HepG2 (cell line): ENCODE measurements around the gene ANO4. TPM values are rescaled to one million over a fixed set of nuclear protein-coding genes. Genes with fewer than 3 reads are reported as not detected.

Source experiments
- ATAC-seq: fragments of 200-7000 bp; cut with Tn5 transposase; 3 replicates; pipeline ENCODE4 v1.9.1; 2020; ENCODE audit warnings: mild to moderate bottlenecking, moderate library complexity
- BruUV-seq: library from RNA; stranded (reverse); fragments of 400-500 nt; replicated peaks from 2 replicates; lab custom pipeline; 2021; lab: Mats Ljungman, UMichigan
- CTCF ChIA-PET: fragments of 300-600 bp; formaldehyde crosslinking; extraction: SDS; loops from one replicate; lab custom pipeline; 2021; ENCODE audit warnings: low total read pairs, inconsistent platforms, low intra/inter-chr PET ratio; lab: Yijun Ruan, JAX
- POLR2A ChIA-PET: fragments of 350-600 bp; sonication (Branson Sonifier 250); formaldehyde crosslinking; loops from one replicate; lab custom pipeline; 2020; ENCODE audit warnings: antibody characterized with exemption, inconsistent platforms; lab: Yijun Ruan, JAX
- DNase-seq: peaks from one replicate; pipeline ENCODE4 v3.0.0-alpha.2; 2015; ENCODE audit warnings: low spot score
- FAIRE-seq: peaks from 3 replicates; lab custom pipeline; 2011; peaks lifted over from hg19 to GRCh38; lab: Jason Lieb, UNC
- H2AFZ ChIP-seq: one replicate; pipeline ENCODE4 v1.6.1; 2011; ENCODE audit warnings: low read length, inconsistent platforms
- H3K27ac ChIP-seq: fragments of 300-600 bp; 3 replicates; pipeline ENCODE4 v1.8.0; 2011; ENCODE audit warnings: mixed run types, mild to moderate bottlenecking, mixed read lengths, low read length, inconsistent platforms; ENCODE audit not compliant: insufficient read depth; ENCODE audit errors: extremely low read length
- H3K27me3 ChIP-seq, 2 experiments: fragments of 200-600 bp in 1 of 2; 2 replicates in 1 of 2; 3 replicates in 1 of 2; pipeline versions ENCODE4 v1.6.0 to v1.8.0; 2011; ENCODE audit warnings: low read length in 2 of 2, mild to moderate bottlenecking in 2 of 2, moderate library complexity in 2 of 2, inconsistent platforms in 1 of 2; ENCODE audit not compliant: insufficient read depth in 2 of 2, control insufficient read depth in 1 of 2
- H3K36me3 ChIP-seq, 2 experiments: fragments of 200-600 bp in 1 of 2; replicated peaks in 1 of 2; 2 replicates in 1 of 2; 3 replicates in 1 of 2; pipeline versions ENCODE4 v1.5.1 to v1.8.0; 2011; ENCODE audit warnings: low read length in 2 of 2, inconsistent platforms in 1 of 2; ENCODE audit not compliant: insufficient read depth in 2 of 2, control insufficient read depth in 1 of 2
- H3K4me1 ChIP-seq: 2 replicates; pipeline ENCODE4 v1.5.1; 2012; ENCODE audit warnings: low read length, inconsistent platforms; ENCODE audit not compliant: insufficient read depth
- H3K4me2 ChIP-seq: 2 replicates; pipeline ENCODE4 v1.6.0; 2011; ENCODE audit warnings: low read depth, low read length, inconsistent platforms
- H3K4me3 ChIP-seq, 3 experiments: fragments of 200-600 bp in 1 of 3; sonication (generic), shearing (Covaris generic) in 1 of 3; replicated peaks in 1 of 3; 2 replicates each; pipeline ENCODE4 v1.5.1; 2011 to 2016; ENCODE audit warnings: low read length in 3 of 3, inconsistent platforms in 2 of 3, low read depth in 2 of 3, mild to moderate bottlenecking in 2 of 3, control low read depth in 1 of 3, mixed read lengths in 1 of 3; ENCODE audit not compliant: insufficient read depth in 1 of 3
- H3K79me2 ChIP-seq: one replicate; pipeline ENCODE4 v1.6.1; 2011; ENCODE audit warnings: low read length, inconsistent platforms; ENCODE audit not compliant: insufficient read depth
- H3K9ac ChIP-seq: 2 replicates; pipeline ENCODE4 v1.6.0; 2011; ENCODE audit warnings: mild to moderate bottlenecking, low read depth, low read length, inconsistent platforms; ENCODE audit not compliant: insufficient read depth
- H3K9me3 ChIP-seq: 2 replicates; pipeline ENCODE4 v1.5.1; 2012; ENCODE audit warnings: mild to moderate bottlenecking, low read length
- H4K20me1 ChIP-seq: 2 replicates; pipeline ENCODE4 v1.6.0; 2011; ENCODE audit warnings: inconsistent platforms, mild to moderate bottlenecking, low read length, moderate library complexity; ENCODE audit not compliant: insufficient read depth
- ARID4A ChIP-seq: sonication (generic); formaldehyde crosslinking; IDR thresholded peaks from 2 replicates; pipeline ENCODE4 v1.5.0; 2020; ENCODE audit warnings: mild to moderate bottlenecking, missing genetic modification reagents, borderline replicate concordance
- CHCHD3 ChIP-seq: sonication (generic); formaldehyde crosslinking; IDR thresholded peaks from 2 replicates; pipeline ENCODE4 v1.8.0; 2022; ENCODE audit warnings: mild to moderate bottlenecking, missing genetic modification reagents, moderate library complexity
- DMAP1 ChIP-seq: IDR thresholded peaks from 2 replicates; pipeline ENCODE4 v1.6.1; 2016
- DNMT3B ChIP-seq: conservative IDR thresholded peaks from 2 replicates; pipeline ENCODE4 v1.6.1; 2016; ENCODE audit warnings: missing biosample characterization, control low read depth
- EED ChIP-seq: sonication (generic); formaldehyde crosslinking; IDR thresholded peaks from 2 replicates; pipeline ENCODE4 v1.5.0; 2020; ENCODE audit warnings: mild to moderate bottlenecking, missing genetic modification reagents
- HOXA3 ChIP-seq: sonication (generic); formaldehyde crosslinking; IDR thresholded peaks from 2 replicates; pipeline ENCODE4 v1.5.0; 2020; ENCODE audit warnings: missing genetic modification reagents
- MYPOP ChIP-seq: sonication (generic); formaldehyde crosslinking; IDR thresholded peaks from 2 replicates; pipeline ENCODE4 v1.8.1; 2023; ENCODE audit warnings: mild to moderate bottlenecking, moderate library complexity, missing genetic modification reagents
- NFKB2 ChIP-seq: sonication (generic); formaldehyde crosslinking; IDR thresholded peaks from 2 replicates; pipeline ENCODE4 v1.4.0; 2020; ENCODE audit warnings: missing genetic modification reagents, borderline replicate concordance
- REXO4 ChIP-seq: sonication (generic); formaldehyde crosslinking; IDR thresholded peaks from 2 replicates; pipeline ENCODE4 v1.8.0; 2022; ENCODE audit warnings: missing genetic modification reagents, mild to moderate bottlenecking, borderline replicate concordance
- SALL2 ChIP-seq: sonication (generic); formaldehyde crosslinking; IDR thresholded peaks from 2 replicates; pipeline ENCODE4 v1.8.1; 2023; ENCODE audit warnings: mild to moderate bottlenecking, missing genetic modification reagents, inconsistent platforms
- SATB2 ChIP-seq: sonication (generic); formaldehyde crosslinking; IDR thresholded peaks from 2 replicates; pipeline ENCODE4 v1.5.0; 2020; ENCODE audit warnings: missing genetic modification reagents
- TFDP2 ChIP-seq: sonication (generic); formaldehyde crosslinking; IDR thresholded peaks from 2 replicates; pipeline ENCODE4 v1.4.0; 2020; ENCODE audit warnings: missing genetic modification reagents
- XRCC5 ChIP-seq: fragments of 200-400 bp; formaldehyde crosslinking; optimal IDR thresholded peaks from 2 replicates; pipeline ENCODE3; 2017; ENCODE audit warnings: mild to moderate bottlenecking, low read length
- ZBTB20 ChIP-seq: sonication (generic); formaldehyde crosslinking; IDR thresholded peaks from 2 replicates; pipeline ENCODE4 v1.8.1; 2023; ENCODE audit warnings: missing genetic modification reagents, low read depth, mild to moderate bottlenecking, borderline replicate concordance
- ZNF234 ChIP-seq: sonication (generic); formaldehyde crosslinking; conservative IDR thresholded peaks from 2 replicates; pipeline ENCODE4 v1.5.1; 2020; ENCODE audit warnings: mild to moderate bottlenecking, missing genetic modification reagents
- ZNF644 ChIP-seq: IDR thresholded peaks from 2 replicates; pipeline ENCODE4 v1.6.1; 2016; ENCODE audit warnings: low read depth
- ZNF703 ChIP-seq: sonication (generic); formaldehyde crosslinking; IDR thresholded peaks from 2 replicates; pipeline ENCODE4 v1.5.1; 2020; ENCODE audit warnings: missing genetic modification reagents, mild to moderate bottlenecking, moderate library complexity, borderline replicate concordance
- ZSCAN9 ChIP-seq: IDR thresholded peaks from 2 replicates; pipeline ENCODE4 v1.6.1; 2016; ENCODE audit warnings: borderline replicate concordance
- WGBS: methylation state at CpG from one replicate; pipeline ENCODE4 v1.1.6; 2017; ENCODE audit warnings: low lambda C conversion rate; 5-methylcytosine and 5-hydroxymethylcytosine counted together
- in situ Hi-C: cut with HindIII; loops from 2 replicates; pipeline ENCODE4 v1.10.0; 2017; ENCODE audit warnings: low pct_unique_long_range_greater_than_20kb; ENCODE audit not compliant: extremely low pct_ligation_motif_present
- intact Hi-C: fragments of 100-400 bp; cut with micrococcal nuclease; formaldehyde crosslinking; loops from one replicate; pipeline ENCODE4 v1.10.0; 2022; ENCODE audit not compliant: unreplicated experiment
- polyA plus RNA-seq, 8 experiments: library from polyadenylated mRNA; depleted of rRNA in 3 of 8; stranded (reverse) in 7 of 8; unstranded in 1 of 8; fragments of >200 nt; fragmentation: Illumina TruSeq in 4 of 8; extraction: Trizol in 4 of 8; gene quantifications; 2 replicates each; pipeline versions ENCODE4 v1.2.1 to v1.2.3, GENCODE V29; 2011 to 2016; ENCODE audit warnings: low read depth in 4 of 8, missing spikeins in 1 of 8, mixed read lengths in 1 of 8; ENCODE audit not compliant: insufficient read depth in 1 of 8
- total RNA-seq, 5 experiments: library from RNA; depleted of rRNA; stranded (reverse); fragments of >200 nt; fragmentation: Illumina TruSeq; extraction: Trizol; gene quantifications; 2 replicates each; pipeline ENCODE4 v1.2.3, GENCODE V29; 2016; ENCODE audit warnings: low read depth in 1 of 5
- TF ChIP-seq, protein P1 (sequence below): sonication (generic); formaldehyde crosslinking; IDR thresholded peaks from 2 replicates; pipeline ENCODE4 v1.4.0; 2020; ENCODE audit warnings: missing genetic modification reagents

Gene ANO4
- total and polyA plus RNA-seq, 2 of the 13 experiments (the other 11 are each of a cell fraction or from before 2014, with no cell fraction given) = not detected

GRCh38 chr12:100895192-100895591, 100.6 kb downstream of the ANO4 start:
- intact Hi-C loops = no loop called here
- no peaks in the 10 kb centered on the region for H3K4me1 ChIP-seq
- no peaks in the 10 kb centered on the region for H3K79me2 ChIP-seq
- in situ Hi-C loops = no loop called here
- no peaks in the 10 kb centered on the region for H3K36me3 ChIP-seq
- no peak overlapping the region for H3K4me3 ChIP-seq
- no peaks in the 10 kb centered on the region for H3K9me3 ChIP-seq
- ChIA-PET CTCF (no interaction called here), POLR2A (no interaction called here)
- DNase-seq (no peak), ATAC-seq (no peak), FAIRE-seq (no peak)
- WGBS = 33% methylated on average over 2 of the region's 2 CpGs
- TF ChIP-seq DMAP1 (CRISPR knock-in tag) (no peak), CHCHD3 (CRISPR knock-in tag) (no peak), XRCC5 (no peak), ZSCAN9 (no peak), REXO4 (CRISPR knock-in tag) (no peak), ZNF234 (CRISPR knock-in tag) (no peak), HOXA3 (no peak), EED (CRISPR knock-in tag) (no peak), DNMT3B (CRISPR knock-in tag) (no peak), MYPOP (CRISPR knock-in tag) (no peak), ARID4A (CRISPR knock-in tag) (no peak), ZBTB20 (CRISPR knock-in tag) (no peak), SATB2 (no peak), TFDP2 (CRISPR knock-in tag) (no peak), ZNF644 (CRISPR knock-in tag) (no peak), SALL2 (CRISPR knock-in tag) (no peak), ZNF703 (CRISPR knock-in tag) (no peak), NFKB2 (CRISPR knock-in tag) (no peak)
- TF ChIP-seq, protein P1, sequence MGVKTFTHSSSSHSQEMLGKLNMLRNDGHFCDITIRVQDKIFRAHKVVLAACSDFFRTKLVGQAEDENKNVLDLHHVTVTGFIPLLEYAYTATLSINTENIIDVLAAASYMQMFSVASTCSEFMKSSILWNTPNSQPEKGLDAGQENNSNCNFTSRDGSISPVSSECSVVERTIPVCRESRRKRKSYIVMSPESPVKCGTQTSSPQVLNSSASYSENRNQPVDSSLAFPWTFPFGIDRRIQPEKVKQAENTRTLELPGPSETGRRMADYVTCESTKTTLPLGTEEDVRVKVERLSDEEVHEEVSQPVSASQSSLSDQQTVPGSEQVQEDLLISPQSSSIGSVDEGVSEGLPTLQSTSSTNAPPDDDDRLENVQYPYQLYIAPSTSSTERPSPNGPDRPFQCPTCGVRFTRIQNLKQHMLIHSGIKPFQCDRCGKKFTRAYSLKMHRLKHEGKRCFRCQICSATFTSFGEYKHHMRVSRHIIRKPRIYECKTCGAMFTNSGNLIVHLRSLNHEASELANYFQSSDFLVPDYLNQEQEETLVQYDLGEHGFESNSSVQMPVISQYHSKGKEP (CRISPR knock-in tag) = no peak
- H4K20me1 ChIP-seq = no peaks in the 10 kb centered on the region
- no TSS peak for BruUV-seq
- H3K27me3 ChIP-seq = peaks cover 0 to 11% of the 10 kb centered on the region in 2 experiments; a peak in 1 of 5 replicates
- H3K27ac ChIP-seq = no peak overlapping the region
- H2AFZ ChIP-seq = no peak overlapping the region
- no peak overlapping the region for H3K9ac ChIP-seq
- H3K4me2 ChIP-seq = no peak overlapping the region
